Kidney (tissue), 14 donors: ENCODE measurements around the gene PKHD1. TPM values are rescaled to one million over a fixed set of nuclear protein-coding genes. Genes with fewer than 3 reads are reported as not detected.
A peak's percentile ranks its signal among the peaks of the same experiment; 100 is the strongest.
"Not testable (repeated sequence)": the region's sequence is repeated elsewhere in the genome, so short reads cannot be mapped to it uniquely, and the experiment has no call there.

ENCODE experiments used
- DNase-seq, 5 donors: peaks; one replicate each; pipeline ENCODE4 v3.0.0-alpha.2; 2013 to 2020
- FAIRE-seq: peaks from 2 replicates; lab custom pipeline; 2012; peaks lifted over from hg19 to GRCh38; lab: Jason Lieb, UNC
- H3K27ac ChIP-seq, 2 donors: one replicate each; pipeline ENCODE4 v1.7.0; 2013; ENCODE audit warnings: low read depth in 2 of 2, low read length in 2 of 2, inconsistent platforms in 1 of 2
- H3K27me3 ChIP-seq: one replicate; pipeline ENCODE4 v1.7.1; 2013; ENCODE audit warnings: low read length, inconsistent platforms; ENCODE audit not compliant: control insufficient read depth, insufficient read depth
- H3K36me3 ChIP-seq, 3 donors: one replicate each; pipeline versions ENCODE4 v1.7.0 to v1.7.1; 2013; ENCODE audit warnings: low read length in 3 of 3, control low read depth in 1 of 3, inconsistent platforms in 1 of 3; ENCODE audit not compliant: insufficient read depth in 3 of 3, control insufficient read depth in 2 of 3
- H3K4me1 ChIP-seq, 3 donors: one replicate each; pipeline versions ENCODE4 v1.7.0 to v1.7.1; 2013; ENCODE audit warnings: low read length in 3 of 3, inconsistent platforms in 1 of 3, low read depth in 1 of 3; ENCODE audit not compliant: control insufficient read depth in 2 of 3, insufficient read depth in 2 of 3
- H3K4me3 ChIP-seq, 3 donors: one replicate each; pipeline versions ENCODE4 v1.7.0 to v1.8.1; 2013; ENCODE audit warnings: low read length in 3 of 3, control low read depth in 1 of 3, inconsistent platforms in 1 of 3
- H3K9ac ChIP-seq, 3 donors: one replicate each; pipeline versions ENCODE4 v1.7.0 to v1.7.1; 2013; ENCODE audit warnings: low read length in 3 of 3, control low read depth in 1 of 3, inconsistent platforms in 1 of 3
- H3K9me3 ChIP-seq, 3 donors: one replicate each; pipeline versions ENCODE4 v1.7.0 to v1.7.1; 2013; ENCODE audit warnings: low read length in 3 of 3, control low read depth in 1 of 3, inconsistent platforms in 1 of 3; ENCODE audit not compliant: control insufficient read depth in 2 of 3, insufficient read depth in 1 of 3
- CTCF ChIP-seq: IDR thresholded peaks from 3 replicates; pipeline ENCODE4 v1.5.1; 2012; ENCODE audit warnings: mild to moderate bottlenecking, moderate library complexity, borderline replicate concordance; ENCODE audit not compliant: insufficient read depth; ENCODE audit errors: extremely low read depth
- intact Hi-C: fragments of 100-400 bp; cut with DNase I; formaldehyde crosslinking; loops from one replicate; pipeline ENCODE4 v1.11.1; 2022
- polyA plus RNA-seq: library from polyadenylated mRNA; stranded (reverse); fragments of 350-450 nt; fragmentation: Illumina TruSeq; extraction: RNeasy Lipid Tissue Mini Kit (QIAGEN cat#74804); gene quantifications from one replicate; pipeline ENCODE4 v1.2.3, GENCODE V29; 2014; ENCODE audit warnings: low read depth, low replicate concordance; ENCODE audit not compliant: insufficient read depth
- total RNA-seq: library from RNA; stranded (reverse); fragmentation: NEBNext Ultra II Directional; extraction: Animal tissue kit (Norgen Biotek cat#: 25700); gene quantifications from one replicate; pipeline ENCODE4 v1.2.1, GENCODE V29; 2021
- donor health status: control.
- donor health status: control.
- donor health status: control.
- donor health status: control.
- donor health status: control.
- donor health status: DM: yes; HTN: yes; CAD: no.
- donor health status: Normal renal cell carcinoma (clear cell type).

PKHD1 gene
- total and polyA plus RNA-seq, 2 donors from 2014 or later, result 6.0 to 77.5 TPM

- Histone ChIP-seq H3K4me1 (peaks cover 0 to 20% (median 5%) of the 10 kb centered on the region in 3 donors), H3K9ac (no peak overlapping the region), H3K27ac (no peak overlapping the region), H3K9me3 (no peaks in the 10 kb centered on the region), H3K36me3 (peaks cover 4 to 47% (median 11%) of the 10 kb centered on the region in 3 donors), H3K27me3 (no peaks in the 10 kb centered on the region), H3K4me3 (no peak overlapping the region)
- FAIRE-seq (no peak), DNase-seq (peak in 1 of 5 donors; percentile 12)
- no peak for TF ChIP-seq CTCF
- intact Hi-C loops, result no loop called here
Measured at GRCh38 chr6:51927450-51927849, 160.0 kb downstream of the PKHD1 start.

- intact Hi-C loops, result no loop called here
- no peak for TF ChIP-seq CTCF
- no peak overlapping the region for H3K4me3 ChIP-seq
- H3K27ac ChIP-seq, result no peak overlapping the region
- H3K27me3 ChIP-seq, result no peaks in the 10 kb centered on the region
- DNase-seq, result no peak
- H3K36me3 ChIP-seq, result peaks cover 4 to 47% (median 7%) of the 10 kb centered on the region in 3 donors
- no peak overlapping the region for H3K9ac ChIP-seq
- H3K4me1 ChIP-seq, result peaks cover 0 to 20% (median 5%) of the 10 kb centered on the region in 3 donors
- no peak for FAIRE-seq
- H3K9me3 ChIP-seq, result no peaks in the 10 kb centered on the region
Measured at GRCh38 chr6:51926125-51926524, 161.3 kb downstream of the PKHD1 start.

GRCh38 chr6:51922479-51922878 lies 164.9 kb downstream of the PKHD1 start:
- H3K9me3 ChIP-seq, H3K4me3 ChIP-seq, H3K27ac ChIP-seq, FAIRE-seq, H3K27me3 ChIP-seq, H3K4me1 ChIP-seq, intact Hi-C loops, DNase-seq, H3K9ac ChIP-seq: not testable (repeated sequence)
- peaks cover 4 to 30% (median 7%) of the 10 kb centered on the region in 3 donors for H3K36me3 ChIP-seq

GRCh38 chr6:51918347-51918746 lies 169.1 kb downstream of the PKHD1 start:
- H3K4me3 ChIP-seq, DNase-seq, FAIRE-seq, H3K27me3 ChIP-seq, intact Hi-C loops, H3K4me1 ChIP-seq, H3K9ac ChIP-seq, H3K9me3 ChIP-seq, H3K27ac ChIP-seq: not testable (repeated sequence)
- H3K36me3 ChIP-seq, result peaks cover 0 to 11% (median 0%) of the 10 kb centered on the region in 3 donors
